ENCODE measurements around the gene KAT2A. TPM values are rescaled to one million over a fixed set of nuclear protein-coding genes. Genes with fewer than 3 reads are reported as not detected.

KAT2A gene
- polyA plus RNA-seq, 1 experiment: 25.2 TPM

DNA sequence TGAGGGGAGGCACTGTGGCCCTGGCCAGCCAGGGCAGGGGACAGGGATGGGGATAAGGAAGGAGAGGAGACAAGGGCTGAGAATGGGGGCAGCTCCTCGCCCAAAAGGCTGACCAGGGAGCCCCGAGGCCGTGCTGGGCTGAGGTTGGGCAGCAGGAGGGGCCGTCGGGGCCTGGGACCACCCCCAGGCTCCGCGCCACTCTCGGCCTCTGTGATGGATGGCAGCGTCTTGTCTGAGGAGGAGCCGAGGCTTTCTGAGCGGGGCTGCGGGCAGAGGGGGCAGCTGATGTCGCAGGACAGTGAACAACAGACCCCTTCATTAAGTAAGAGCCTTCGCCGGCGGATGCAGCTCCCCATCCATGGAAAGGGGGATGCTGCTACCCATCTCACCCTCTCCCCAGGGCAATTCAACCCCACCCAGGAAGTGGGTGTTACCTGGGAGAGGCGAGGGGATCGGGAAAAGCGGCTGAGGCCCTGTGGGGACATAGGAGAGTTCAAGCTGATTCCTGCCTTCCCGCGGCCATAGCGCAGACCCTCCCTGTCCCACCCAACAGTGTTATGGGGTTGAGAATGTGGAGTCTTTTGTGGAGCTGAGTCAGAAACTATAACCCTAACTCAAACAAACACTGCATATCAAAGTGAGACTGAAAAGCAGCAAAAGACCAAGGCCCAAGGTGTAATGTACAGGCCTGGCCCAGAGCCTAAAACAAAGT, 42.7 kb upstream of the KAT2A start:
- DNase-seq (ENCODE audit: low read depth): no peak
- CTCF ChIA-PET: no interaction called here
- no peak overlapping the region for H3K4me3 ChIP-seq (ENCODE audit: low read depth, low read length)
- no peak for TF ChIP-seq CTCF (IDR thresholded peaks at IDR 0.05; ENCODE audit: insufficient read depth, low read depth, low read length)
- no peaks in the 10 kb centered on the region for H3K36me3 ChIP-seq (ENCODE audit: control insufficient read depth, insufficient read depth, low read length)
- POLR2A ChIA-PET: no interaction called here
- H3K27me3 ChIP-seq (ENCODE audit: control insufficient read depth, insufficient read depth, low read length): no peaks in the 10 kb centered on the region; the same call in none of the 2 replicates

- CTCF ChIA-PET: no interaction called here
- no peak for DNase-seq (ENCODE audit: low read depth)
- POLR2A ChIA-PET: no interaction called here
- TF ChIP-seq CTCF (IDR thresholded peaks at IDR 0.05; ENCODE audit: insufficient read depth, low read depth, low read length): peak; percentile 37; the same call in 1 of the 2 replicates
- Histone ChIP-seq H3K36me3 (ENCODE audit: control insufficient read depth, insufficient read depth, low read length) (no peaks in the 10 kb centered on the region), H3K4me3 (ENCODE audit: low read depth, low read length) (no peak overlapping the region), H3K27me3 (ENCODE audit: control insufficient read depth, insufficient read depth, low read length) (no peaks in the 10 kb centered on the region; the same call in none of the 2 replicates)
These were observed 41.9 kb upstream of the KAT2A start for GRCh38 chr17:42163113-42163512.

DNA sequence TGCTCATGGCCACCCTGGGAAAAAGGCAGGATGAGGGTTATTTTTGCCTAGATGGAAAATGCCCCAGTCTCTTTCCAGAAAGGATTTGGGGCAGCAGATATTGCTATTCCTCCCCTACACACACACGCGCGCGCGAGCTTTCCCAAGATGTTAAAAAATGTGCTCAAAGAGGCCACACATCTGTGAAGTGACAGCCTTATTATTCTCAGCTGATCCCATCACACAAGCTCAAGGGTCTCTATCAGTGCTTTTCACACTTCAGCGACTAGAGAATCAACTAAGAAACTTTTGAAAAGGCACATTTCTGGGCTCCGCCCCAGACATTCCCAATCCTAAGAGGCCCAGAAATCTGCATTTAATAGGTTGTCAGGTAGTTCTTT, 39.4 kb upstream of the KAT2A start:
- CTCF ChIA-PET: interaction anchor here (0.6 kb wide), 1 partner anchor 20 kb away, joined by 3 read pairs; the partner anchor contains the start of gene KCNH4
- no peak for DNase-seq (ENCODE audit: low read depth)
- no peak for TF ChIP-seq CTCF (IDR thresholded peaks at IDR 0.05; ENCODE audit: insufficient read depth, low read depth, low read length)
- Histone ChIP-seq H3K27me3 (ENCODE audit: control insufficient read depth, insufficient read depth, low read length) (no peaks in the 10 kb centered on the region), H3K4me3 (ENCODE audit: low read depth, low read length) (no peak overlapping the region), H3K36me3 (ENCODE audit: control insufficient read depth, insufficient read depth, low read length) (no peaks in the 10 kb centered on the region)
- POLR2A ChIA-PET: interaction anchor here (0.6 kb wide), 2 partner anchors 512 to 587 kb away, joined by 3 to 20 read pairs; no protein-coding TSS in a partner anchor

- Histone ChIP-seq H3K4me3 (ENCODE audit: low read depth, low read length) (no peak overlapping the region), H3K27me3 (ENCODE audit: control insufficient read depth, insufficient read depth, low read length) (no peaks in the 10 kb centered on the region), H3K36me3 (ENCODE audit: control insufficient read depth, insufficient read depth, low read length) (no peaks in the 10 kb centered on the region)
- no peak for TF ChIP-seq CTCF (IDR thresholded peaks at IDR 0.05; ENCODE audit: insufficient read depth, low read depth, low read length)
- DNase-seq (ENCODE audit: low read depth): no peak
- ChIA-PET POLR2A (interaction anchor here (0.6 kb wide), 1 partner anchor 512 kb away, joined by 20 read pairs; no protein-coding TSS in a partner anchor), CTCF (no interaction called here)
These were observed 38.8 kb upstream of the KAT2A start for GRCh38 chr17:42159796-42160530.

- TF ChIP-seq CTCF (IDR thresholded peaks at IDR 0.05; ENCODE audit: insufficient read depth, low read depth, low read length): no peak
- Histone ChIP-seq H3K36me3 (ENCODE audit: control insufficient read depth, insufficient read depth, low read length) (peaks cover 1% of the 10 kb centered on the region; the same call in 1 of the 2 replicates), H3K27me3 (ENCODE audit: control insufficient read depth, insufficient read depth, low read length) (no peaks in the 10 kb centered on the region), H3K4me3 (ENCODE audit: low read depth, low read length) (peak overlapping the region; percentile 40)
- ChIA-PET POLR2A (no interaction called here), CTCF (interaction anchor here (0.9 to 1.2 kb wide), 3 partner anchors 10 to 28 kb away, joined by 3 read pairs; no protein-coding TSS in a partner anchor)
- no peak for DNase-seq (ENCODE audit: low read depth)
These were observed 34.5 kb upstream of the KAT2A start for GRCh38 chr17:42155614-42156045.
